Measurements from ENCODE around the gene HADHB.
A peak's percentile ranks its signal among the peaks of the same experiment; 100 is the strongest.

Gene HADHB

DNA sequence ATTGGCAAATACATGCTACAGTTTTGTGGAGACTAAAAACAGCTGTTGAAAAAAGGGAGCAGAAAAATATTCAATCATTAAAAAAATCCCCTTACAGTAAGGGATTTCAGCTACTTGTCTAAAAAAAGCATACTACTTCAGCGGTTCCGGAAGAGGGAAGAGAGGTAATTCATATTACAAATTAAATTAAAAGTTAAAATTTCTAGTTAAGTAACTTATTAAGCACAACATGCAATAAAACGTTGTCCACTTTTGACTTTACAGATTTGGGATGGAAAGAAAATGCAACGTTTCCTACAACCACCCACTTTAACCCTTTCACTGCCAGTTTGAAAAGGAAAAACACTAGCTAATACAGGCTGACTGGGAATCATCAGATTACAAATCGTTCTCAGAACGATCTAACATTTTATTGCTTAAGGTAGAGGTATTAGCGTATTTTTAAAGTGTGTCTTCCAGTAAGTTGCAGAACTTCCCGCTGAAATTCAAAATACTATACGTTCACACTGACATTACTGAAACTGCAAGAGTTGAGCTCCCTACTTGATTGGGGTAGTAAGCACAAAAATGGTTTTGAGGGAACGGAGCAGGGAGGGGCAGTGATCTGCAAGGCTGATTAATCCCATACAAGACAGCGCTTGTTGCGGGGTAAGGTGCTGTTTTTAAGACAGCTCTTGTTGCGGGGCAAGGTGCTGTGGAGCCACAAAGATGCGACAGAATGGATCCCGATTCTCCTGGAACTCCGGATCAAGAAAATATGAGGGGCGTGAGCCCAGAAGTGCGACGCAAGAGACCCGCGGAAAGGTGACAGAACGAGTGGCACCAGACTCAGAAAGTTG lies 1.1 kb upstream of the HADHB start:
- peak overlapping the region; percentile 83 for H3K4me3 ChIP-seq (replicated peaks; ENCODE audit: low read depth, low read length)
- TF ChIP-seq, protein P1, sequence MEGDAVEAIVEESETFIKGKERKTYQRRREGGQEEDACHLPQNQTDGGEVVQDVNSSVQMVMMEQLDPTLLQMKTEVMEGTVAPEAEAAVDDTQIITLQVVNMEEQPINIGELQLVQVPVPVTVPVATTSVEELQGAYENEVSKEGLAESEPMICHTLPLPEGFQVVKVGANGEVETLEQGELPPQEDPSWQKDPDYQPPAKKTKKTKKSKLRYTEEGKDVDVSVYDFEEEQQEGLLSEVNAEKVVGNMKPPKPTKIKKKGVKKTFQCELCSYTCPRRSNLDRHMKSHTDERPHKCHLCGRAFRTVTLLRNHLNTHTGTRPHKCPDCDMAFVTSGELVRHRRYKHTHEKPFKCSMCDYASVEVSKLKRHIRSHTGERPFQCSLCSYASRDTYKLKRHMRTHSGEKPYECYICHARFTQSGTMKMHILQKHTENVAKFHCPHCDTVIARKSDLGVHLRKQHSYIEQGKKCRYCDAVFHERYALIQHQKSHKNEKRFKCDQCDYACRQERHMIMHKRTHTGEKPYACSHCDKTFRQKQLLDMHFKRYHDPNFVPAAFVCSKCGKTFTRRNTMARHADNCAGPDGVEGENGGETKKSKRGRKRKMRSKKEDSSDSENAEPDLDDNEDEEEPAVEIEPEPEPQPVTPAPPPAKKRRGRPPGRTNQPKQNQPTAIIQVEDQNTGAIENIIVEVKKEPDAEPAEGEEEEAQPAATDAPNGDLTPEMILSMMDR (IDR thresholded peaks at IDR 0.05; ENCODE audit: low read length, missing control alignments), result no peak
- peak; percentile 38 for DNase-seq (ENCODE audit: low read depth)

DNA sequence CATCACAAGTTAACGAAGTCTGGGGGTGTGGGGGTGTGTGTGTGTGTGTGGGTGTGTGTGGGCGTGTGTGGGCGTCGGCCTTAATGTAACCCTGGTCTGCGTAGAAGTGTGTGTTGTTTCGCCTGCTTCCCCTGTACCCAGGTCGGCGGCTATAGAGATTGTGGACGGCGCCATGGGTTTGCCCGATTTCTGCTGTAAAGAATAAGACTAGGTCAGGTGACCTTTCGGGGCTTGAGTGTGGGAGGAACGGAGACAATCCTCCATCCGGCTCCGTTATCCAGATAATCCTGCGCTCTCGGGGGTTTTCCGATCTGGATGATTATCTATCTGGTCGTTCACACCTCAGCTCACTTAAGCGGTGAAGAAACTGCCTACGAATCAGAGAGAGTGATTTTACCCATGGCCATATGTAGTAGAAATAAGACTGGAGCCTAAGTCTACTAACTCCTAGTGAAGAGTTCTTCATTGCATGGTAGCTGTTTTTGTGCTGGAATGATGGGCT lies 543 bp downstream of the HADHB start:
- TF ChIP-seq, protein P1 (IDR thresholded peaks at IDR 0.05; ENCODE audit: low read length, missing control alignments), result no peak
- H3K4me3 ChIP-seq (replicated peaks; ENCODE audit: low read depth, low read length), result peak overlapping the region; percentile 83
- peak; percentile 39 for DNase-seq (ENCODE audit: low read depth)

DNA sequence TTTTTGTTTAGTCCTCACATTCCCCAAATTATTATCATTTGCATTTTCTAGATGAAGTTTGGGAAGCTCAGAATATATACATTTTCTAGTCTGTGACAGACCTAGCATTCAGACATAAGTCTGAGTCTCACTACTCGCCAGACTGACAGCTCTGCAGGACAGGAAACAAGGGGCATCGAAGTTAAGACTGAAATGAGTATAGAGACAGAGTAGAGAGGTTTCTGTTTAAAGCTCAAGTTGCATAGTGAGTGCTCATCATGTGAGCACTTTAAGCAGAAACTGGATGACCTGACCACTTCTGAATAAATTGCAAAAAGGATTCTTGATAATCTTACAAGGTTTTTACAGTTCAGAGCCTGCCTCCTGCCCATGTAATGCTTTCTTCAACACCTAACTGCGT lies 1.1 kb downstream of the HADHB start:
- H3K4me3 ChIP-seq (replicated peaks; ENCODE audit: low read depth, low read length), result peak overlapping the region; percentile 83
- TF ChIP-seq, protein P1 (IDR thresholded peaks at IDR 0.05; ENCODE audit: low read length, missing control alignments), result no peak
- peak; percentile 7 for DNase-seq (ENCODE audit: low read depth)

DNA sequence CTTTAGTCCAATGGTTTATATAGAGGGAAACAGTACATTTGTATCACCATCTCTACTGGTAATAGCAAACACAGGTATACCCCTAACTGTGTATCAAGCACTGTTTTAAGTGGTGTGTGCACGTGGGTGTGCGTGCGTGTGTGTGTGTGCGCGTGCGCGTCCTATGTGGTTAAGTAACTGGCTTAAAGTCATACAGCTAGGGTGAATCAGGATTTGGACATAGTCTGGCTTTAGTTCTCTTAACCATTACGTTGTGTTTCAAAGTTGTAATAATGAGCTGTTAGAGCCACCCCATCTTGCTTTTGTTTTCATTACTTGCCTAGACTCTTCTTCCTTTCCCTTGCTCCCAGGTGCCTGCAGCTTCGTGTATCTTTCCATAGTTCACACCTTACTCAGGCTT lies 2.1 kb downstream of the HADHB start:
- no peak overlapping the region for H3K4me3 ChIP-seq (replicated peaks; ENCODE audit: low read depth, low read length)
- DNase-seq (ENCODE audit: low read depth), result peak; percentile 14
- TF ChIP-seq, protein P1 (IDR thresholded peaks at IDR 0.05; ENCODE audit: low read length, missing control alignments), result no peak

DNA sequence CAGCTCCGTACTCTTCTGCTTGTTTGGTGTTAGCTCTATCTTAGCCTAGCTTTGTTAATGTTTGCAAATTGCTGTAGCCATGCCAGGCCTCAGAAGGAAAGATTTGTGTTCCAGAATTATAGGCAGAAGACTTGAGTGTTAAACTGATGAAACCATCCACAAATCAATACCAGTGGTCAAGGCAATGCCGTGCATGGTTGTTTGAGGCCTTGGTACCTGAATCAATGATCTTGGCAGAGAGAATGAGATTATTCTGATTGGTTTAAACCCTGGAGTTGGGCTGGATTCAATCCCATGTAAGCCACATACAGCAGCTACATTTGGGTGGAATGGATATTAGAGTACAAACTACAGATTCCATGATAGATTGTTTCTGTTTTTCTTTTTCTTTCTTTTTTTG lies 4.9 kb downstream of the HADHB start:
- TF ChIP-seq, protein P1 (IDR thresholded peaks at IDR 0.05; ENCODE audit: low read length, missing control alignments), result no peak
- no peak for DNase-seq (ENCODE audit: low read depth)
- no peak overlapping the region for H3K4me3 ChIP-seq (replicated peaks; ENCODE audit: low read depth, low read length)

DNA sequence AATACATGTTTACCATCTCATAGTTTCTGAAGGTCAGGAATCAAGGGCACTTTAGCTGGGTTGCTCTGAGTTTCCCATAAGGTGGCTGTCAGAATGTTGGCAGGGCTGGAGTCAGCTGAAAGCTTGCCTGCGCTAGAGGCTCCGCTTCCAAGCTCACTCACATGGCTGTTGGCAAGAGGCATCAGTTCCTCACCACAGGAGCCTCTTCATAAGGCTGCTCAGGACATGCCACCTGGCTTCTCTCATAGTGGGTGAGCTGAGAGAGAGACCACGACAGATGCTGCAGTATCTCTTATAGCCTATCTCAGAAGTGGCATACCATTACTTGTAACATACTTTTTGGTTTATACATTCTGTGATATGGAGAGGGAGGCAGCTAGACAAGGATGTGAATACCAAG lies 7.2 kb downstream of the HADHB start:
- H3K4me3 ChIP-seq (replicated peaks; ENCODE audit: low read depth, low read length), result no peak overlapping the region
- TF ChIP-seq, protein P1 (IDR thresholded peaks at IDR 0.05; ENCODE audit: low read length, missing control alignments), result no peak
- DNase-seq (ENCODE audit: low read depth), result peak; percentile 37

Measured in fibroblast of pulmonary artery (primary cell).